CD14-positive monocyte (primary cell): ENCODE measurements around the gene ERGIC1. TPM values are rescaled to one million over a fixed set of nuclear protein-coding genes. Genes with fewer than 3 reads are reported as not detected.

Experiments used
- DNase-seq, 3 donors: peaks; one replicate each; pipeline ENCODE4 v3.0.0-alpha.2; 2011 to 2022
- H2AFZ ChIP-seq: 2 replicates; pipeline ENCODE4 v1.6.0; 2012; ENCODE audit warnings: mild to moderate bottlenecking, low read depth, low read length, inconsistent platforms; ENCODE audit not compliant: insufficient read depth, poor library complexity, severe bottlenecking
- H3K27ac ChIP-seq, 2 donors: 1 replicate in 1 of 2; 2 replicates in 1 of 2; pipeline ENCODE4 v1.5.1; 2012 to 2013; ENCODE audit warnings: low read length in 2 of 2, control low read depth in 1 of 2, inconsistent platforms in 1 of 2, low read depth in 1 of 2, mild to moderate bottlenecking in 1 of 2
- H3K27me3 ChIP-seq, 2 donors: one replicate each; pipeline versions ENCODE4 v1.6.0 to v1.6.1; 2011 to 2013; ENCODE audit warnings: low read length in 2 of 2; ENCODE audit not compliant: control insufficient read depth in 2 of 2, insufficient read depth in 2 of 2
- H3K36me3 ChIP-seq, 2 donors: replicated peaks in 1 of 2; 1 replicate in 1 of 2; 2 replicates in 1 of 2; pipeline versions ENCODE4 v1.5.1 to v1.6.1; 2012 to 2013; ENCODE audit warnings: low read length in 2 of 2, control low read depth in 1 of 2, inconsistent platforms in 1 of 2, mild to moderate bottlenecking in 1 of 2; ENCODE audit not compliant: insufficient read depth in 2 of 2, control insufficient read depth in 1 of 2
- H3K4me1 ChIP-seq, 2 donors: 1 replicate in 1 of 2; 2 replicates in 1 of 2; pipeline versions ENCODE4 v1.5.1 to v1.6.1; 2012 to 2013; ENCODE audit warnings: low read length in 2 of 2, control low read depth in 1 of 2, inconsistent platforms in 1 of 2, mild to moderate bottlenecking in 1 of 2, moderate library complexity in 1 of 2; ENCODE audit not compliant: insufficient read depth in 2 of 2, control insufficient read depth in 1 of 2
- H3K4me2 ChIP-seq: replicated peaks from 2 replicates; pipeline ENCODE3; 2012; ENCODE audit warnings: low read length, moderate library complexity, mild to moderate bottlenecking; ENCODE audit not compliant: poor library complexity, severe bottlenecking; ENCODE audit errors: extremely low read depth
- H3K4me3 ChIP-seq, 3 experiments: fragments of 200-600 bp in 1 of 3; sonication (generic) in 1 of 3; replicated peaks in 1 of 3; 1 replicate in 2 of 3; 2 replicates in 1 of 3; pipeline ENCODE4 v1.5.1; 2011 to 2013; ENCODE audit warnings: low read length in 3 of 3, mild to moderate bottlenecking in 3 of 3, control low read depth in 2 of 3, low read depth in 2 of 3, inconsistent platforms in 1 of 3, moderate library complexity in 1 of 3
- H3K79me2 ChIP-seq: 2 replicates; pipeline ENCODE4 v1.6.0; 2012; ENCODE audit warnings: mild to moderate bottlenecking, control low read depth, inconsistent platforms, low read length, moderate library complexity; ENCODE audit not compliant: insufficient read depth
- H3K9ac ChIP-seq: 2 replicates; pipeline ENCODE4 v1.6.0; 2017; ENCODE audit warnings: low read length, mild to moderate bottlenecking; ENCODE audit not compliant: insufficient read depth, poor library complexity, severe bottlenecking
- H3K9me3 ChIP-seq, 2 donors: replicated peaks in 1 of 2; 1 replicate in 1 of 2; 2 replicates in 1 of 2; pipeline versions ENCODE4 v1.5.1 to v1.6.1; 2012 to 2013; ENCODE audit warnings: low read length in 2 of 2, control low read depth in 1 of 2; ENCODE audit not compliant: control insufficient read depth in 1 of 2, insufficient read depth in 1 of 2
- H4K20me1 ChIP-seq: 2 replicates; pipeline ENCODE4 v1.6.0; 2012; ENCODE audit warnings: mild to moderate bottlenecking, low read length, control low read depth, moderate library complexity; ENCODE audit not compliant: insufficient read depth
- H3K27ac Mint-ChIP-seq, 7 donors: one replicate each; pipeline ENCODE4 v1.8.0; 2020; ENCODE audit warnings: mild to moderate bottlenecking in 7 of 7, mixed read lengths in 7 of 7, moderate library complexity in 6 of 7, inconsistent platforms in 2 of 7
- H3K27me3 Mint-ChIP-seq, 3 donors: one replicate each; pipeline ENCODE4 v1.8.0; 2021 to 2022; ENCODE audit warnings: low read depth in 3 of 3, mild to moderate bottlenecking in 3 of 3, mixed read lengths in 3 of 3, moderate library complexity in 3 of 3, inconsistent platforms in 1 of 3
- H3K36me3 Mint-ChIP-seq, 2 donors: one replicate each; pipeline ENCODE4 v1.8.0; 2020; ENCODE audit warnings: mixed read lengths in 2 of 2, inconsistent platforms in 1 of 2, mild to moderate bottlenecking in 1 of 2
- H3K4me1 Mint-ChIP-seq: one replicate; pipeline ENCODE4 v1.8.0; 2020; ENCODE audit warnings: mild to moderate bottlenecking, mixed read lengths
- H3K4me3 Mint-ChIP-seq, 2 donors: one replicate each; pipeline ENCODE4 v1.8.0; 2020; ENCODE audit warnings: mild to moderate bottlenecking in 2 of 2, mixed read lengths in 2 of 2, moderate library complexity in 1 of 2
- H3K9me3 Mint-ChIP-seq, 7 donors: one replicate each; pipeline ENCODE4 v1.8.0; 2020 to 2022; ENCODE audit warnings: mixed read lengths in 7 of 7, mild to moderate bottlenecking in 6 of 7, moderate library complexity in 6 of 7, inconsistent platforms in 2 of 7
- WGBS: methylation state at CpG from one replicate; pipeline ENCODE4 v1.1.5; 2013; ENCODE audit warnings: missing lambda C conversion rate; ENCODE audit not compliant: insufficient coverage; 5-methylcytosine and 5-hydroxymethylcytosine counted together
- intact Hi-C, 2 donors: fragments of 100-400 bp; cut with micrococcal nuclease; formaldehyde crosslinking; loops; one replicate each; pipeline versions ENCODE4 v1.15.0 to v1.15.1; 2023
- polyA plus RNA-seq, 3 donors: library from polyadenylated mRNA; depleted of rRNA in 1 of 3; unstranded in 2 of 3; stranded (reverse) in 1 of 3; fragments of 300-500 nt in 2 of 3; fragments of >200 nt in 1 of 3; fragmentation: Illumina TruSeq in 2 of 3; gene quantifications; 1 replicate in 2 of 3; 2 replicates in 1 of 3; pipeline ENCODE4 v1.2.3, GENCODE V29; 2012 to 2021
- TF ChIP-seq, protein P1 (sequence below): fragments of 200-600 bp; IDR thresholded peaks from one replicate; pipeline ENCODE4 v1.8.0; 2022; ENCODE audit warnings: antibody characterized with exemption, mild to moderate bottlenecking

Gene ERGIC1
- polyA plus RNA-seq, 3 donors = 28.3 to 76.2 (median 34.1) TPM

DNA sequence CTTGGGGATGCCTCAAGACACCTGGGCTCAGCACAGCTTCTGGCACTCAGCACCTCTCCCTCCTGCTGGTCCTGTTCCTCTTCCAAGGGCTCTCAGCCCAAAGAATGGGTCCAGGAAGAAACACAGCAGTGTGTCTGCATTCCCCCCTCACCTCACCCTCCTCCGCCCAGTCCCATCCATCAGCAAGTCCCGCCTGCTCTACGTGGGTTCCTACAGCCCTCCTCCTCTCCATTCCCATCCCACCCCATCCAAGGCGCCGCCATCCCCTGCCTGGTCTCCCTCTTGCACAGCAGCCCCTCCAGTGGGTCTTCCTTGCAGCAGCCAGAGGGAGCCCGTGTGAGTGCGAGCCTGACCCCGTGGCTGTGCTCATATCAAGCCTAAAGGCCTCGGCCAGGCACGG is 72.8 kb downstream of the ERGIC1 start:
- H3K79me2 ChIP-seq = no peaks in the 10 kb centered on the region
- H3K4me1 ChIP-seq = peaks cover 7 to 8% of the 10 kb centered on the region in 2 donors
- Mint-ChIP-seq H3K9me3 (no peaks in the 10 kb centered on the region), H3K4me1 (peaks cover 24% of the 10 kb centered on the region), H3K27ac (peak overlapping the region in 2 of 7 donors; percentile 57 to 64), H3K36me3 (peaks cover 26 to 39% of the 10 kb centered on the region in 2 donors), H3K27me3 (no peaks in the 10 kb centered on the region), H3K4me3 (no peak overlapping the region)
- no peak overlapping the region for H3K4me2 ChIP-seq
- no peaks in the 10 kb centered on the region for H4K20me1 ChIP-seq
- no peak overlapping the region for H2AFZ ChIP-seq
- TF ChIP-seq, protein P1, sequence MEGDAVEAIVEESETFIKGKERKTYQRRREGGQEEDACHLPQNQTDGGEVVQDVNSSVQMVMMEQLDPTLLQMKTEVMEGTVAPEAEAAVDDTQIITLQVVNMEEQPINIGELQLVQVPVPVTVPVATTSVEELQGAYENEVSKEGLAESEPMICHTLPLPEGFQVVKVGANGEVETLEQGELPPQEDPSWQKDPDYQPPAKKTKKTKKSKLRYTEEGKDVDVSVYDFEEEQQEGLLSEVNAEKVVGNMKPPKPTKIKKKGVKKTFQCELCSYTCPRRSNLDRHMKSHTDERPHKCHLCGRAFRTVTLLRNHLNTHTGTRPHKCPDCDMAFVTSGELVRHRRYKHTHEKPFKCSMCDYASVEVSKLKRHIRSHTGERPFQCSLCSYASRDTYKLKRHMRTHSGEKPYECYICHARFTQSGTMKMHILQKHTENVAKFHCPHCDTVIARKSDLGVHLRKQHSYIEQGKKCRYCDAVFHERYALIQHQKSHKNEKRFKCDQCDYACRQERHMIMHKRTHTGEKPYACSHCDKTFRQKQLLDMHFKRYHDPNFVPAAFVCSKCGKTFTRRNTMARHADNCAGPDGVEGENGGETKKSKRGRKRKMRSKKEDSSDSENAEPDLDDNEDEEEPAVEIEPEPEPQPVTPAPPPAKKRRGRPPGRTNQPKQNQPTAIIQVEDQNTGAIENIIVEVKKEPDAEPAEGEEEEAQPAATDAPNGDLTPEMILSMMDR = no peak
- DNase-seq = no peak
- intact Hi-C loops = no loop called here
- H3K27me3 ChIP-seq = no peaks in the 10 kb centered on the region
- 95% methylated on average over 8 of the region's 10 CpGs for WGBS
- H3K27ac ChIP-seq = no peak overlapping the region
- no peak overlapping the region for H3K4me3 ChIP-seq
- H3K9ac ChIP-seq = no peak overlapping the region
- H3K36me3 ChIP-seq = peaks cover 0 to 17% of the 10 kb centered on the region in 2 donors
- H3K9me3 ChIP-seq = no peaks in the 10 kb centered on the region

DNA sequence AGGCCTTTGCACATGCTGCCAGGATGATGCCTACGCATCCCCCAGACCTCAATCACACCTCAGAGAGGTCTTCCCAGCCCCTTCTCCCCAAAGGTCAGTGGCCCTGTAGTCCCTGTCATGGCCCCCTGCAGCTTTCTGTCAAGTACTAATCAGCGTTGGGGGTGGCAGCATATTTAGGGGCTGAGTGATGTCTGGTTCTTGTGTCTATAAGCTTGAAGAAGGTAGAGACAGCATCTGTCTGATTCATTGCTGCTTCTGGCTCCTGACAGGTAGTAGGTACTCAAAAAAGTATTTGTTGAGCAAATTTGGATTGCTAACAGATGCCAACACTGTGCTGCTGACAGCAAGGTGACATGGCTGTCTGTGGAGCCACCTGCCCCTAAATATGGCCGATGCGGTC is 73.6 kb downstream of the ERGIC1 start:
- Mint-ChIP-seq H3K4me3 (no peak overlapping the region), H3K27ac (peak overlapping the region in 3 of 7 donors; percentile 15 to 85 (median 58)), H3K9me3 (no peaks in the 10 kb centered on the region), H3K36me3 (peaks cover 29 to 39% of the 10 kb centered on the region in 2 donors), H3K27me3 (no peaks in the 10 kb centered on the region), H3K4me1 (peaks cover 24% of the 10 kb centered on the region)
- Histone ChIP-seq H2AFZ (no peak overlapping the region), H3K9me3 (no peaks in the 10 kb centered on the region), H3K4me1 (peaks cover 7 to 8% of the 10 kb centered on the region in 2 donors), H3K27ac (no peak overlapping the region), H3K79me2 (no peaks in the 10 kb centered on the region), H3K36me3 (peaks cover 0 to 19% of the 10 kb centered on the region in 2 donors), H3K4me2 (no peak overlapping the region), H3K27me3 (no peaks in the 10 kb centered on the region), H3K4me3 (no peak overlapping the region), H4K20me1 (no peaks in the 10 kb centered on the region), H3K9ac (no peak overlapping the region)
- WGBS = 100% methylated on average over 3 of the region's 4 CpGs
- DNase-seq = no peak
- TF ChIP-seq, protein P1 = no peak
- intact Hi-C loops = no loop called here
